Measurements from ENCODE around the gene UGT1A6.

UGT1A6 gene

DNA sequence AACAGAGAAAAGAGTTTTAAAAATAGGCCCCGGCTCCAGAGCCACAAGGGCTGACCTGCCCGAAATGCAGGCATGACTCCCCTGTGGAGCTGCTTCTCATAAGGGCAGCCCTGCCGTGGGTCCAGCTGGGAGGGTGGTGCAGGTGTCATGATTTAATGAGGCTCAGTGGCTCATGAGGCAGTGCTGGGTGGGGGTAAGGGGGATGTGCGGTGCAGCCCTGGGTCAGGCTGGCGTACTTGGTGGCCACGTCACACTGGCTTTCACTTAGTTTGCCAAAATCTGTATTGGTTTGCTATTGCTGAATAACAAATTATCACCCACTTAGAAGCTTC is 128.1 kb downstream of the UGT1A6 start:
- no peak for TF ChIP-seq GATA2 (IDR thresholded peaks at IDR 0.05; ENCODE audit: low read depth, low read length)

DNA sequence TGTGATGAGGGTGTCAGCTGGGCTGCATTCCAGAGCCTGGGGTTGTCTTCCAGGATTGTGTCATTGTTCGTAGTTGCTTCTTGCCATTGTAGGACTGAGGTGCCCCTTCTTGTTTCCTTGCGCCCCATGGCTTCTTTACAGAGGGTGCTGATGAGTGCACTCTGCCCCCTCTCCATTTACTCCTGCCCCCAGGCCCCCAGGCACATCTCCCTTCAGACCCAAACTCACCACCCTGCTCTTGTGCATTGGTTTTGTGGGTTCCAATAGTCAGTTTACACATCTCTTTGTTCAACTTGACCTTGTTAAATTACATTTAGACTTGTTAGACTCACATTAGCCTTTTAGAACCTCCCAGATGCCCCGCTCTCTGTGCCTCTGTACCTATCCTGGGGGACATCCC is 128.5 kb downstream of the UGT1A6 start:
- no peak for TF ChIP-seq GATA2 (IDR thresholded peaks at IDR 0.05; ENCODE audit: low read depth, low read length)
- TF ChIP-seq GATA3 (IDR thresholded peaks at IDR 0.05; ENCODE audit: low read depth, low read length): no peak

DNA sequence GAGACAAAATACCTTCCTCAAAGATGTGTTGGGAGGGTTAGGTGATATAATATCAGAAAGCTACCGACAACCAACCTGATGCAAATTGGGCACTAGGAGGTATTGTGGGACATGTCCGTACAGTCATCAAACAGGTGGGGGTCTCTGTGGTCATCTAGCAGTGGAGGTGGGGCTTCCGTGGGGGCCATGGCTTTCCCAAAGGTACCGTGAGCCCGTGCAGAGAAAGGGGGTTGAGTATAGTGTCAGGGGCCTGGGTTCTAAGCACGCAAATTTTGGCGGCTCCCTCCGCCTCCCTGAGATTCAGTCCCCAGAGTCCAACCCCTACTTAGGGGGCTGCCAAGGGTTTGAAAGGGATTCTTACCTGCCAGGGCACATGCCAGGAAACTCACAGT is 129.0 kb downstream of the UGT1A6 start:
- no peak for TF ChIP-seq GATA3 (IDR thresholded peaks at IDR 0.05; ENCODE audit: low read depth, low read length)
- TF ChIP-seq GATA2 (IDR thresholded peaks at IDR 0.05; ENCODE audit: low read depth, low read length): no peak

DNA sequence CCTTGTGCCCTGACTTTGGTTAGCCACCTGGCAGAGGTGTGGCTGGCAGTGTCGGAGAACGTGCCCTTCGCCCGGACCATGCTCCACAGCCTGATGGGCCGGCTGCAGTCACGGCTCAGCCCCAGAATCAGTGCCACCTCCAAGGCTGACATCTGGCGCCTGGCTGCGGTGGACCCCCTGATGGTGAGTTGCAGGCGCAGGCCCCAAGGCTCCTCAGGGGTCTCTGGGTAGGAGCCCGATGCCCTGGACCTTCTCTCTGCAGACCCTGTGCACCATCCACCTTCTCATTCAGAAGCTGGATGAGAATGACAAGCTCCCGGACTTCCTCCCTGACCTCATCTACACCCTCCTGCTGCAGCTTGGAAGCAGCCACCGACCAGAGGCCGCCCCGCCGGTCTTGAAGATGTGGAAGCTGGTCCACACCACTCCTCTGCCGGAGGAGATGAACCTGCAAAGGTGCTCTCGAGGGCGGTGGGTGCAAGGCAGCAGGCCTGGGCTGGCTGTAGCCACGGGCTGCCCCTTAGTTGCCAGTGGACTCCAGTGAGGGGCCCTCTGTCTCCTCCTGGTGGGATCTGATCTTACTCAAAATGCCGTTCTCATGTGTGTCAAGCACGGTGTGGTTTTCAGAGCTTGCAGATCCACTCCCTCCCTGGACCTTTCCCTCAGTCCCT is 129.5 kb downstream of the UGT1A6 start:
- TF ChIP-seq GATA2 (IDR thresholded peaks at IDR 0.05; ENCODE audit: low read depth, low read length): no peak
- TF ChIP-seq GATA3 (IDR thresholded peaks at IDR 0.05; ENCODE audit: low read depth, low read length): no peak

Measured in SH-SY5Y (cell line).